Motor neuron (in vitro differentiated cells): ENCODE results near the gene TMA16. TPM values are rescaled to one million over a fixed set of nuclear protein-coding genes. Genes with fewer than 3 reads are reported as not detected.

Experiments
- ATAC-seq, 8 experiments: fragments of 200-7000 bp; cut with Tn5 transposase; replicated peaks in 6 of 8; 2 replicates each; pipeline ENCODE4 v1.8.0; 2021; ENCODE audit warnings: mild to moderate bottlenecking in 8 of 8, moderate library complexity in 8 of 8
- H3K27ac ChIP-seq, 2 donors: fragments of 250-450 bp; sonication (Bioruptor Pico); 2 replicates each; pipeline ENCODE4 v1.9.0; 2021; ENCODE audit warnings: antibody characterized with exemption in 2 of 2, mild to moderate bottlenecking in 2 of 2, moderate library complexity in 1 of 2
- H3K4me1 ChIP-seq, 2 donors: fragments of 250-450 bp; sonication (Bioruptor Pico); replicated peaks in 1 of 2; 2 replicates each; pipeline ENCODE4 v1.6.1; 2021; ENCODE audit warnings: antibody characterized with exemption in 2 of 2, mild to moderate bottlenecking in 2 of 2, moderate library complexity in 1 of 2
- H3K4me3 ChIP-seq, 5 donors: fragments of 250-450 bp; sonication (Bioruptor Pico); 2 replicates each; pipeline ENCODE4 v1.9.0; 2021; ENCODE audit warnings: antibody characterized with exemption in 5 of 5, mild to moderate bottlenecking in 5 of 5, moderate library complexity in 4 of 5
- WGBS, 10 experiments: fragments of 450-650 bp; shearing (Covaris generic); methylation state at CpG; one replicate each; pipeline ENCODE4 v1.0.0; 2022; 5-methylcytosine and 5-hydroxymethylcytosine counted together
- in situ Hi-C, 9 experiments: fragments of 400-800 bp; cut with MboI; loops; one replicate each; pipeline ENCODE4 v1.15.0; 2021; ENCODE audit warnings: low sequenced_read_pairs in 9 of 9, low pct_unique_long_range_greater_than_20kb in 2 of 9; ENCODE audit not compliant: unreplicated experiment in 9 of 9
- total RNA-seq, 8 experiments: library from RNA; unstranded; fragments of 300-600 nt; gene quantifications; 2 replicates each; pipeline versions ENCODE4 v1.2.3 to v1.2.4, GENCODE V29; 2022

Gene TMA16
- total RNA-seq, 8 experiments from 2014 or later = 15.8 to 65.2 (median 31.1) TPM

- WGBS, 10 experiments = 0 to 100% (median 80%) methylated on average over 1 to 2 of the region's 2 CpGs; no CpG with 5 or more reads in 3 of the 10 experiments
- no peak overlapping the region for H3K27ac ChIP-seq
- peaks cover 7 to 23% of the 10 kb centered on the region in 2 donors for H3K4me1 ChIP-seq
- ATAC-seq = no peak
- H3K4me3 ChIP-seq = no peak overlapping the region
- in situ Hi-C loops = loop anchor here in 4 of 9 experiments (25.0 kb wide), 2 partner anchors 443 to 1168 kb away; no protein-coding TSS in a partner anchor
Measured at GRCh38 chr4:163568843-163569242, 74.4 kb downstream of the TMA16 start.

Other genes with a start within 250 kb of the TMA16 start
- gene NPY1R, start 162.1 kb upstream of the TMA16 start, total RNA-seq = 1 to 10 TPM in 6 of 8 experiments, under 1 TPM in 1, not detected in 1; 0.25 to 3.2 (median 1.7) TPM
- gene NPY5R, start 150.8 kb upstream of the TMA16 start, total RNA-seq = 1 to 10 TPM in 1 of 8 experiments, under 1 TPM in 6, not detected in 1; 0.10 to 1.4 (median 0.46) TPM
- under 1 TPM in 5 of 8 experiments, not detected in 3; 0.08 to 0.71 (median 0.14) TPM for gene TKTL2, start 20.9 kb upstream of the TMA16 start, total RNA-seq